ENCODE data around the gene XPR1.

DNA sequence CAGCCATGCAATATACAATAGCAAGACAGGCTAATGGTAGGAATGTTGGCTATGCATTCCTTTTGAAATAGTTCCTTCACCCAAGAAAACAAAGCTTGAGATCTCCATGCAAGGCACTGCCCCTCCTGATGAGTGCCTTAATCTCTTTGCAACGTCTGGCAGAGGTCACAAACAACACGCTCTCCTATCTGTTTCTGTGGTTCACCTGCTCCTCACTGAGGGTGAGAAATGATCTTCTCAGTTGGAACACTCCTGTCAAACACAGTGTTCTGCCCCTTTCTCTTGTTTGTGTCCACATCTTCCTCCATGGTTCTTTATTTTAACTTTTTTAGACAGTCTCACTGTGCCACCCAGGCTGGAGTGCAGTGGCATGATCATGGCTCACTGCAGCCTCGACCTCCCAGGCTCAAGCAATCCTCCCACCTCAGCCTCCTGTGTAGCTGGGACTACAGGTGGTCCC is 21.2 kb upstream of the XPR1 start:
- TF ChIP-seq, protein P1, sequence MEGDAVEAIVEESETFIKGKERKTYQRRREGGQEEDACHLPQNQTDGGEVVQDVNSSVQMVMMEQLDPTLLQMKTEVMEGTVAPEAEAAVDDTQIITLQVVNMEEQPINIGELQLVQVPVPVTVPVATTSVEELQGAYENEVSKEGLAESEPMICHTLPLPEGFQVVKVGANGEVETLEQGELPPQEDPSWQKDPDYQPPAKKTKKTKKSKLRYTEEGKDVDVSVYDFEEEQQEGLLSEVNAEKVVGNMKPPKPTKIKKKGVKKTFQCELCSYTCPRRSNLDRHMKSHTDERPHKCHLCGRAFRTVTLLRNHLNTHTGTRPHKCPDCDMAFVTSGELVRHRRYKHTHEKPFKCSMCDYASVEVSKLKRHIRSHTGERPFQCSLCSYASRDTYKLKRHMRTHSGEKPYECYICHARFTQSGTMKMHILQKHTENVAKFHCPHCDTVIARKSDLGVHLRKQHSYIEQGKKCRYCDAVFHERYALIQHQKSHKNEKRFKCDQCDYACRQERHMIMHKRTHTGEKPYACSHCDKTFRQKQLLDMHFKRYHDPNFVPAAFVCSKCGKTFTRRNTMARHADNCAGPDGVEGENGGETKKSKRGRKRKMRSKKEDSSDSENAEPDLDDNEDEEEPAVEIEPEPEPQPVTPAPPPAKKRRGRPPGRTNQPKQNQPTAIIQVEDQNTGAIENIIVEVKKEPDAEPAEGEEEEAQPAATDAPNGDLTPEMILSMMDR (IDR thresholded peaks at IDR 0.05 in 2 of 3, conservative IDR thresholded peaks at IDR 0.05 in 1 of 3; ENCODE audit: borderline replicate concordance in 1 of 3, insufficient read depth in 1 of 3, low read depth in 2 of 3, low read length in 2 of 3), result no peak
- TF ChIP-seq EZH2 (IDR thresholded peaks at IDR 0.05) (no peak), EGR1 (IDR thresholded peaks at IDR 0.05; ENCODE audit: low read depth) (no peak), POLR2A (IDR thresholded peaks at IDR 0.05; ENCODE audit: borderline replicate concordance, extremely low read depth, insufficient read depth, insufficient read length) (no peak), YY1 (IDR thresholded peaks at IDR 0.05; ENCODE audit: extremely low read depth, insufficient replicate concordance, low read depth, low read length) (no peak), POLR2AphosphoS5 (IDR thresholded peaks at IDR 0.05; ENCODE audit: low read depth, low read length) (no peak), SIN3A (IDR thresholded peaks at IDR 0.05; ENCODE audit: low read depth) (no peak), FOSL1 (IDR thresholded peaks at IDR 0.05; ENCODE audit: low read depth) (no peak), EZH2phosphoT487 (IDR thresholded peaks at IDR 0.05; ENCODE audit: borderline replicate concordance) (no peak)
- TF ChIP-seq, protein P2, sequence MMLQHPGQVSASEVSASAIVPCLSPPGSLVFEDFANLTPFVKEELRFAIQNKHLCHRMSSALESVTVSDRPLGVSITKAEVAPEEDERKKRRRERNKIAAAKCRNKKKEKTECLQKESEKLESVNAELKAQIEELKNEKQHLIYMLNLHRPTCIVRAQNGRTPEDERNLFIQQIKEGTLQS (IDR thresholded peaks at IDR 0.05), result no peak

All from HCT116 (cell line).